ENCODE measurements around the gene DYRK4. TPM values are rescaled to one million over a fixed set of nuclear protein-coding genes. Genes with fewer than 3 reads are reported as not detected.

Gene DYRK4
- total RNA-seq, 3 donors from 2014 or later, result 18.6 to 38.0 (median 29.0) TPM

DNA sequence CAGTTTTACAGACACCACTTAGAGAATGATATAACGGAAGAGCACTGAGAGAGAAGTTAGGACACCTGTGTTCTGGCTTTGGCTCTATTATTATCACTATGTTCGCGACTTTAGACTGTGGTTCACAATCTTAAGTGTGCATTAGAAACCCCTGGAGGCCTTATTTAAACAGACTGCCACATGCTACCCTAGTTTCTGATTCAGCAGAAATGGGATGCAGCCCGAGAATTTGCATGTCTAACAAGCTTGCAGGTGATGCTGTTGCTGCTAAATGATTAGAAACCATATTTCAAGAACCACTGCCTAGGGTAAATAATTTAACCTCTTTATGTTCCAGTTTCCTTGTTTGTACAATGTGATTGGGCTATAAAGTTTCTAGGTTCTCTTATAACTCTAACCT is 26.9 kb upstream of the DYRK4 start:
- Histone ChIP-seq H3K4me3 (no peak overlapping the region), H3K9me3 (no peaks in the 10 kb centered on the region), H3K4me1 (peaks cover 0 to 4% of the 10 kb centered on the region in 2 donors), H3K27me3 (no peaks in the 10 kb centered on the region), H3K36me3 (no peaks in the 10 kb centered on the region), H3K27ac (no peak overlapping the region)
- intact Hi-C loops (cut with DNase I; ENCODE audit: low total_unique reads), result no loop called here
- TF ChIP-seq POLR2AphosphoS5 (IDR thresholded peaks at IDR 0.05) (no peak), POLR2A (IDR thresholded peaks at IDR 0.05) (no peak)
- TF ChIP-seq, protein P1, sequence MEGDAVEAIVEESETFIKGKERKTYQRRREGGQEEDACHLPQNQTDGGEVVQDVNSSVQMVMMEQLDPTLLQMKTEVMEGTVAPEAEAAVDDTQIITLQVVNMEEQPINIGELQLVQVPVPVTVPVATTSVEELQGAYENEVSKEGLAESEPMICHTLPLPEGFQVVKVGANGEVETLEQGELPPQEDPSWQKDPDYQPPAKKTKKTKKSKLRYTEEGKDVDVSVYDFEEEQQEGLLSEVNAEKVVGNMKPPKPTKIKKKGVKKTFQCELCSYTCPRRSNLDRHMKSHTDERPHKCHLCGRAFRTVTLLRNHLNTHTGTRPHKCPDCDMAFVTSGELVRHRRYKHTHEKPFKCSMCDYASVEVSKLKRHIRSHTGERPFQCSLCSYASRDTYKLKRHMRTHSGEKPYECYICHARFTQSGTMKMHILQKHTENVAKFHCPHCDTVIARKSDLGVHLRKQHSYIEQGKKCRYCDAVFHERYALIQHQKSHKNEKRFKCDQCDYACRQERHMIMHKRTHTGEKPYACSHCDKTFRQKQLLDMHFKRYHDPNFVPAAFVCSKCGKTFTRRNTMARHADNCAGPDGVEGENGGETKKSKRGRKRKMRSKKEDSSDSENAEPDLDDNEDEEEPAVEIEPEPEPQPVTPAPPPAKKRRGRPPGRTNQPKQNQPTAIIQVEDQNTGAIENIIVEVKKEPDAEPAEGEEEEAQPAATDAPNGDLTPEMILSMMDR (IDR thresholded peaks at IDR 0.05), result no peak
- no peak for DNase-seq (ENCODE audit: low spot score in 2 of 2)

DNA sequence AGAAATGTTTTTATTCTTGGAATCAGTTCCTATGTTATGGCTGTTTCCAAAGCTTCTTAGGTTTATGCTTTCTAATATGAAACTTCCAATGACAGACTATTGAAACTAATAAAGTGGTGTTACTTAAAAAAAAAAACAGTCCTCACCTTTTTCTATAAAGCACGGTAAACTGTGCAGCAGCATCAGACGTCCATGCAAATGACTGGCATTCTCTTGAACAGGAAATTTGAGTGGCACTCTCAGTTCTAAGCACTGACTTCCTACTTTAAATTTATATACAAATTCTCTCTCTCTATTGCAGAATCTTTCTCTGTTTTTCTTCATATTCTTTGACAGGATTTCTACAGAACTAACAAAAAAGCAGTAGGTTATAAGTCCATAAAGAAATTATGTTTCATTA is 26.1 kb upstream of the DYRK4 start:
- Histone ChIP-seq H3K27me3 (no peaks in the 10 kb centered on the region), H3K9me3 (no peaks in the 10 kb centered on the region), H3K4me3 (no peak overlapping the region), H3K27ac (no peak overlapping the region), H3K36me3 (no peaks in the 10 kb centered on the region), H3K4me1 (peaks cover 0 to 4% of the 10 kb centered on the region in 2 donors)
- intact Hi-C loops (cut with DNase I; ENCODE audit: low total_unique reads), result no loop called here
- TF ChIP-seq, protein P1 (IDR thresholded peaks at IDR 0.05), result no peak
- no peak for TF ChIP-seq POLR2A (IDR thresholded peaks at IDR 0.05)
- TF ChIP-seq POLR2AphosphoS5 (IDR thresholded peaks at IDR 0.05), result no peak
- no peak for DNase-seq (ENCODE audit: low spot score in 2 of 2)

DNA sequence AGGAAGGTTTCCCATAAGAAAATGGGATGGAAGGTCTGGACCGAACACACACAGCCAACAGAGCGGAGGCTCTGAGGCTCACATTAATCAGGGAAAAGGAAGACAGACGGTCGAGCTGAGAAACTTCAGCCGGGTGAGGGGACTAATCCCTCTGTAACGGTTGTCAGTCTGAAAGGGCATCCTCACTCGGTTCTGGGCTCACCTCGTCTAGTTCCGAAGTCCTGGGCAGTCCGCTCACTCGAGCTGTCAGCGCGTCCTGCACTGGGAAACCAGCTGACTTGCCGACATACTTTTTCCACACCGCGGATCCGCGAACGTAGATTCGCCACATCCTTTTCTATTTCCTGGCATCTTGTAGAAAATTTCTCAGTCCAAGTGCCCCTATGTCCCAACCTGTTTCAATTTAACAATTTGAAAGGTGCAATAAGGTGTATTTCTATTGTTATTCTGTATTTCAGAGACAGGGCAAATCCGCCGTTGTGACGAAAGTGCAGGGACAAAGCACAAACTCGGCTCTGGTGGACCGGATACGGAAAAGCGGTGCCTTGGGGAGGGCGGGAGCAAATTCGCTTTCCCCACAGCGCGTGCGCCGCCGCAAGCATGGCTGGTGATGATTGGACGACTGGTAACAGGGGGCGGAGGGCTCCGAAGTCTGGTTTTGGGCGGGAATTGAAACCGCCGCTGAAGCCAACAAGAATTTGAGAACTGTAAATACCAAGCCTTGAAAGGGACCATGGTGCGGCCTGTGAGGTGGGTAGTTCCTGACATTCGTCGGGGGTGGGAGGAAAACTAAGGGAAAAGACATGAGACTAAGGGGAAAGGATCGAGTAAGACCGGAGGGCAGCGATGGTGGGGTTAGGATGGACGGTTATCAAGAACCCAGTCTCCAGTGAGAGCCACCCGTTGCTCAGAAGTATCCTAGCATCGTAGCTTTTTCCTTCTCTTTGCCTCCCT is 23.5 kb upstream of the DYRK4 start, which contains the start of gene RAD51AP1:
TSS of gene RAD51AP1 (plus strand) at position 684 of the 954 bp plus-strand sequence. CDS start at position 734, 50 bp downstream.
- Histone ChIP-seq H3K4me3 (peak within 1 kb of the TSS; percentile 56 to 80 (median 75)), H3K36me3 (no peaks in the 10 kb centered on the region), H3K9me3 (no peaks in the 10 kb centered on the region), H3K4me1 (peaks cover 0 to 4% of the 10 kb centered on the region in 2 donors), H3K27me3 (no peaks in the 10 kb centered on the region), H3K27ac (peak within 1 kb of the TSS; percentile 88 to 97)
- DNase-seq (ENCODE audit: low spot score in 2 of 2), result peak; percentile 89 to 91
- no peak for TF ChIP-seq POLR2A (IDR thresholded peaks at IDR 0.05)
- TF ChIP-seq POLR2AphosphoS5 (IDR thresholded peaks at IDR 0.05), result peak; percentile 3 to 74 (median 64)
- intact Hi-C loops (cut with DNase I; ENCODE audit: low total_unique reads), result no loop called here

DNA sequence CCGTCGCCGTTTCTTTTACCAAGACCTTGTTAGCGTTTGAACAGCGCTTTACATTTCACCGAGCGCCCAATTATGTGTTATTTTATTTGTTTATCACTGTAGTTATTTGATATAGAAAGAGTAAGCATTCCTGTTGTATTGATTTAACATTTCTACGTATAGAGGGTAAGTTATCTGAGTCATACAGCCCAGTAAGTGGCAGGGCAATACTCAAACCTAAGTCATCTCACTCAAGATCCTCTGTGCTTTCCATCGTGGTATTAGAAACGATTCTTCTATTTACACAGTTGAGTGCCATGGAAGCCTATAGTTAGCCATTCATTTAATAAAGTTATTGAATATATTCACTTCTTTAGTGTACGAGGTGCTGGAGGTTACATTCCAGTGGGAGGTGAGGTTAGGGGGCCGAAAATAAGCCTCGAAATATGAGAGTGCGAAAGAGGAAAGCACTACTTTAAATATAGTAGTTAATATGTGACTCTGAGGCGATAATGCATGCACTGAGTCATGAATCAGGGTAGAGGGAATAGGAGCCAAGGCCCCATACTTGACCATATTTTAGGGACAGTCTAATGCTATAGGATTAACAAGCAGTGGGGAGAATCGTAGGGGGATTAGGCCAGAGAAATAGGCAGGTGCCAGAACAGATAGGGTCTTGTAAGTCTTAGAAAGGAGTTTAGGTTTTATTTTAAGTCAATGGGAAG is 22.7 kb upstream of the DYRK4 start:
- intact Hi-C loops (cut with DNase I; ENCODE audit: low total_unique reads), result no loop called here
- DNase-seq (ENCODE audit: low spot score in 2 of 2), result no peak

DNA sequence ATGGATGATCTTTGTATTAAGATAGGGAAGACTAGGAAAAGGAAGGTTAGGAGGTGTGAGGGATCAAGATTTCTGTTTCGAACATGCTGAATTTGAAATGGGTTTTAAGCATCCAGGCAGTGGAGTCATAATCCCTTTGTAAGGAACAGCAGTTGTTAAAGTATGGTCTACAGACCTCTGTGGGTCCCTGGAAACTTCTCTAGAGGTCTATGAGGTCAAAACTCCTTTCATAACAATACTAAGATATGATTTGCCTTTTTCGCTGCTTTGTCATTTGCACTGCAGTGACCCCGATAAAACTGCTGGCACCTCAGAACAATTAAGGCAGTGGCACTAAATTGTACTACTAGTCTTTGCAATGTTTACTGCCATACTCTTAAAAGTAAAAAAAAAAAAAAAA is 21.8 kb upstream of the DYRK4 start:
- H3K4me3 ChIP-seq, result no peak overlapping the region
- H3K4me1 ChIP-seq, result peaks cover 0 to 4% of the 10 kb centered on the region in 2 donors
- intact Hi-C loops (cut with DNase I; ENCODE audit: low total_unique reads), result no loop called here
- TF ChIP-seq POLR2A (IDR thresholded peaks at IDR 0.05), result no peak
- TF ChIP-seq, protein P1 (IDR thresholded peaks at IDR 0.05), result no peak
- TF ChIP-seq POLR2AphosphoS5 (IDR thresholded peaks at IDR 0.05), result no peak
- H3K9me3 ChIP-seq, result no peaks in the 10 kb centered on the region
- H3K27ac ChIP-seq, result no peak overlapping the region
- no peak for DNase-seq (ENCODE audit: low spot score in 2 of 2)
- no peaks in the 10 kb centered on the region for H3K36me3 ChIP-seq
- no peaks in the 10 kb centered on the region for H3K27me3 ChIP-seq

More for the DNA sequence above, 22.7 kb upstream of the DYRK4 start:
- H3K4me3 ChIP-seq, result peak overlapping the region; percentile 56 to 80 (median 75)
- no peaks in the 10 kb centered on the region for H3K9me3 ChIP-seq
- peak overlapping the region in 1 of 2 donors; percentile 88 for H3K27ac ChIP-seq
- TF ChIP-seq, protein P1 (IDR thresholded peaks at IDR 0.05), result no peak
- TF ChIP-seq POLR2A (IDR thresholded peaks at IDR 0.05) (no peak), POLR2AphosphoS5 (IDR thresholded peaks at IDR 0.05) (no peak)
- no peaks in the 10 kb centered on the region for H3K36me3 ChIP-seq
- H3K27me3 ChIP-seq, result no peaks in the 10 kb centered on the region
- H3K4me1 ChIP-seq, result peaks cover 0 to 4% of the 10 kb centered on the region in 2 donors

All from breast epithelium (tissue), 4 donors.